Activated CD4-positive, alpha-beta memory T cell treated with anti-CD3 and anti-CD28 coated beads for 36 hours (primary cell): ENCODE data around the gene CPN1. TPM values are rescaled to one million over a fixed set of nuclear protein-coding genes. Genes with fewer than 3 reads are reported as not detected.
A peak's percentile ranks its signal among the peaks of the same experiment; 100 is the strongest.
"Not testable (repeated sequence)": the region's sequence is repeated elsewhere in the genome, so short reads cannot be mapped to it uniquely, and the experiment has no call there.

Source experiments
- CTCF ChIA-PET: fragments of 350-600 bp; sonication (Branson Sonifier 250); formaldehyde crosslinking; loops from one replicate; lab custom pipeline; 2021; ENCODE audit warnings: antibody characterized with exemption, inconsistent platforms; lab: Charles Lee
- POLR2A ChIA-PET: fragments of 350-600 bp; sonication (Branson Sonifier 250); formaldehyde crosslinking; loops from one replicate; lab custom pipeline; 2021; ENCODE audit warnings: antibody characterized with exemption; lab: Charles Lee
- DNase-seq: peaks from one replicate; pipeline ENCODE4 v3.0.0-alpha.2; 2020
- H3K27ac Mint-ChIP-seq: one replicate; pipeline ENCODE4 v1.8.0; 2021; ENCODE audit warnings: mixed read lengths
- H3K27me3 Mint-ChIP-seq: one replicate; pipeline ENCODE4 v1.8.0; 2021; ENCODE audit warnings: mixed read lengths
- H3K36me3 Mint-ChIP-seq: one replicate; pipeline ENCODE4 v1.8.0; 2021; ENCODE audit warnings: mixed read lengths
- H3K4me1 Mint-ChIP-seq: one replicate; pipeline ENCODE4 v1.8.0; 2021; ENCODE audit warnings: low read depth, mixed read lengths
- H3K4me3 Mint-ChIP-seq: one replicate; pipeline ENCODE4 v1.8.0; 2021; ENCODE audit warnings: mild to moderate bottlenecking, mixed read lengths
- H3K9me3 Mint-ChIP-seq: one replicate; pipeline ENCODE4 v1.8.0; 2021; ENCODE audit warnings: mixed read lengths
- intact Hi-C: fragments of 100-400 bp; cut with micrococcal nuclease; formaldehyde crosslinking; loops from one replicate; pipeline ENCODE4 v1.15.1; 2023
- total RNA-seq, 2 experiments: library from RNA; stranded (reverse); gene quantifications; one replicate each; pipeline ENCODE4 v1.2.3, GENCODE V29; 2021

CPN1 gene
- total RNA-seq, 2 experiments from 2014 or later: not detected

GRCh38 chr10:100020142-100020885 lies 61.4 kb downstream of the CPN1 start:
- H3K27ac Mint-ChIP-seq: no peak overlapping the region
- CTCF ChIA-PET: interaction anchor here (1.0 to 1.2 kb wide), 3 partner anchors 13 to 174 kb away, joined by 3 to 4 read pairs (median 3); no protein-coding TSS in a partner anchor
- no peak overlapping the region for H3K4me3 Mint-ChIP-seq
- intact Hi-C loops: no loop called here
- H3K27me3 Mint-ChIP-seq: peaks cover 1% of the 10 kb centered on the region
- POLR2A ChIA-PET: no interaction called here
- DNase-seq: peak; percentile 40
- H3K9me3 Mint-ChIP-seq: no peaks in the 10 kb centered on the region
- peaks cover 7% of the 10 kb centered on the region for H3K4me1 Mint-ChIP-seq
- H3K36me3 Mint-ChIP-seq: no peaks in the 10 kb centered on the region

- CTCF ChIA-PET: interaction anchor here (1.0 kb wide), 1 partner anchor 26 kb away, joined by 4 read pairs; no protein-coding TSS in a partner anchor
- H3K4me1 Mint-ChIP-seq: peaks cover 7% of the 10 kb centered on the region
- H3K27me3 Mint-ChIP-seq: peaks cover 1% of the 10 kb centered on the region
- intact Hi-C loops: no loop called here
- no peak overlapping the region for H3K27ac Mint-ChIP-seq
- no peaks in the 10 kb centered on the region for H3K36me3 Mint-ChIP-seq
- DNase-seq: no peak
- H3K4me3 Mint-ChIP-seq: no peak overlapping the region
- POLR2A ChIA-PET: no interaction called here
- H3K9me3 Mint-ChIP-seq: no peaks in the 10 kb centered on the region
Observed at GRCh38 chr10:100019787-100020141, 61.9 kb downstream of the CPN1 start.

GRCh38 chr10:100014071-100014762 lies 67.5 kb downstream of the CPN1 start:
- Mint-ChIP-seq H3K27ac (no peak overlapping the region), H3K9me3 (no peaks in the 10 kb centered on the region), H3K36me3 (no peaks in the 10 kb centered on the region), H3K4me1 (peaks cover 10% of the 10 kb centered on the region), H3K27me3 (peaks cover 7% of the 10 kb centered on the region), H3K4me3 (no peak overlapping the region)
- intact Hi-C loops: no loop called here
- no peak for DNase-seq
- POLR2A ChIA-PET: no interaction called here
- CTCF ChIA-PET: interaction anchor here (9.8 kb wide), 1 partner anchor 168 kb away, joined by 119 read pairs; no protein-coding TSS in a partner anchor

GRCh38 chr10:100013621-100014020 lies 68.0 kb downstream of the CPN1 start:
- no peak overlapping the region for H3K27ac Mint-ChIP-seq
- H3K4me3 Mint-ChIP-seq: no peak overlapping the region
- ChIA-PET CTCF (interaction anchor here (0.7 to 9.8 kb wide), 2 partner anchors 19 to 168 kb away, joined by 3 to 119 read pairs; no protein-coding TSS in a partner anchor), POLR2A (no interaction called here)
- intact Hi-C loops: no loop called here
- peaks cover 9% of the 10 kb centered on the region for H3K27me3 Mint-ChIP-seq
- no peaks in the 10 kb centered on the region for H3K9me3 Mint-ChIP-seq
- H3K4me1 Mint-ChIP-seq: peaks cover 16% of the 10 kb centered on the region
- H3K36me3 Mint-ChIP-seq: no peaks in the 10 kb centered on the region
- no peak for DNase-seq

GRCh38 chr10:100011906-100012305 lies 69.8 kb downstream of the CPN1 start:
- POLR2A ChIA-PET: not testable (repeated sequence)

GRCh38 chr10:100009793-100010676 lies 71.6 kb downstream of the CPN1 start, which contains the start of gene DNMBP:
Gene DNMBP (minus strand): TSS chr10:100009947. CDS start chr10:99972124, 37,823 bp downstream.
- Mint-ChIP-seq H3K36me3 (no peaks in the 10 kb centered on the region), H3K27ac (no peak within 1 kb of the TSS), H3K9me3 (no peaks in the 10 kb centered on the region), H3K4me1 (peaks cover 46% of the 10 kb centered on the region), H3K27me3 (peaks cover 10% of the 10 kb centered on the region), H3K4me3 (peak within 1 kb of the TSS; percentile 86)
- ChIA-PET CTCF (interaction anchor here (0.6 to 9.8 kb wide), 36 partner anchors 8 to 1543 kb away, joined by 3 to 119 read pairs (median 4); partner anchors contain the start of genes COX15 and CUTC), POLR2A (interaction anchor here (1.0 kb wide), 1 partner anchor 351 kb away, joined by 3 read pairs; the partner anchor contains the start of gene ENTPD7)
- DNase-seq: peak; percentile 86
- intact Hi-C loops: loop anchor here (5.0 to 10.0 kb wide), 2 partner anchors 163 to 175 kb away; partner anchors contain the start of gene ERLIN1

More at GRCh38 chr10:100011906-100012305, 69.8 kb downstream of the CPN1 start:
- DNase-seq, H3K27ac Mint-ChIP-seq, intact Hi-C loops, H3K27me3 Mint-ChIP-seq, H3K4me3 Mint-ChIP-seq, H3K9me3 Mint-ChIP-seq, H3K36me3 Mint-ChIP-seq: not testable (repeated sequence)
- peaks cover 28% of the 10 kb centered on the region for H3K4me1 Mint-ChIP-seq
- CTCF ChIA-PET: interaction anchor here (1.6 to 9.8 kb wide), 2 partner anchors 34 to 166 kb away, joined by 4 to 119 read pairs; no protein-coding TSS in a partner anchor

GRCh38 chr10:100009283-100009792 lies 72.3 kb downstream of the CPN1 start:
- CTCF ChIA-PET: interaction anchor here (0.6 to 9.8 kb wide), 36 partner anchors 9 to 1542 kb away, joined by 3 to 119 read pairs (median 4); partner anchors contain the start of genes COX15 and CUTC

GRCh38 chr10:100008708-100009282 lies 72.9 kb downstream of the CPN1 start:
- DNase-seq: no peak
- intact Hi-C loops: loop anchor here (5.0 to 10.0 kb wide), 2 partner anchors 161 to 176 kb away; partner anchors contain the start of gene ERLIN1
- CTCF ChIA-PET: interaction anchor here (0.6 to 9.8 kb wide), 23 partner anchors 9 to 392 kb away, joined by 3 to 119 read pairs (median 6); partner anchors contain the start of genes COX15 and CUTC
- no peak overlapping the region for H3K27ac Mint-ChIP-seq
- peaks cover 46% of the 10 kb centered on the region for H3K4me1 Mint-ChIP-seq
- H3K9me3 Mint-ChIP-seq: no peaks in the 10 kb centered on the region
- H3K36me3 Mint-ChIP-seq: no peaks in the 10 kb centered on the region
- peaks cover 11% of the 10 kb centered on the region for H3K27me3 Mint-ChIP-seq
- peak overlapping the region; percentile 77 for H3K4me3 Mint-ChIP-seq
- POLR2A ChIA-PET: no interaction called here

More at GRCh38 chr10:100009283-100009792, 72.3 kb downstream of the CPN1 start:
- POLR2A ChIA-PET: no interaction called here
- no peak for DNase-seq
- H3K27ac Mint-ChIP-seq: no peak overlapping the region
- no peaks in the 10 kb centered on the region for H3K9me3 Mint-ChIP-seq
- H3K4me1 Mint-ChIP-seq: peaks cover 46% of the 10 kb centered on the region
- peaks cover 11% of the 10 kb centered on the region for H3K27me3 Mint-ChIP-seq
- no peaks in the 10 kb centered on the region for H3K36me3 Mint-ChIP-seq
- intact Hi-C loops: loop anchor here (5.0 to 10.0 kb wide), 2 partner anchors 162 to 175 kb away; partner anchors contain the start of gene ERLIN1
- H3K4me3 Mint-ChIP-seq: peak overlapping the region; percentile 77

GRCh38 chr10:100008142-100008522 lies 73.5 kb downstream of the CPN1 start:
- intact Hi-C loops: loop anchor here (5.0 to 10.0 kb wide), 2 partner anchors 161 to 177 kb away; partner anchors contain the start of gene ERLIN1
- ChIA-PET POLR2A (no interaction called here), CTCF (interaction anchor here (1.0 to 9.8 kb wide), 6 partner anchors 13 to 276 kb away, joined by 3 to 119 read pairs (median 16); partner anchors contain the start of genes COX15 and CUTC)
- no peak overlapping the region for H3K27ac Mint-ChIP-seq
- no peaks in the 10 kb centered on the region for H3K36me3 Mint-ChIP-seq
- no peak for DNase-seq
- peaks cover 11% of the 10 kb centered on the region for H3K27me3 Mint-ChIP-seq
- H3K4me3 Mint-ChIP-seq: peak overlapping the region; percentile 77
- no peaks in the 10 kb centered on the region for H3K9me3 Mint-ChIP-seq
- H3K4me1 Mint-ChIP-seq: peaks cover 46% of the 10 kb centered on the region
